Stimulated activated CD4-positive, alpha-beta T cell treated with anti-CD3 and anti-CD28 coated beads, Interleukin-4, amount 100 ng/mL, for 1 hour (primary cell): ENCODE data around the gene OBP2B.
"Not testable (repeated sequence)": the region's sequence is repeated elsewhere in the genome, so short reads cannot be mapped to it uniquely, and the experiment has no call there.

Experiments used
- DNase-seq: peaks from one replicate; pipeline ENCODE4 v3.0.0-alpha.2; 2020

OBP2B gene

GRCh38 chr9:133221177-133221809, 12.2 kb upstream of the OBP2B start:
- no peak for DNase-seq

- DNase-seq = not testable (repeated sequence)
Measured at GRCh38 chr9:133218049-133218975, 9.3 kb upstream of the OBP2B start.

GRCh38 chr9:133217333-133217988, 8.4 kb upstream of the OBP2B start:
- not testable (repeated sequence) for DNase-seq

- DNase-seq = not testable (repeated sequence)
Measured at GRCh38 chr9:133214276-133214675, 5.2 kb upstream of the OBP2B start.

- DNase-seq = no peak
Measured at GRCh38 chr9:133210609-133211008, 1.6 kb upstream of the OBP2B start.

GRCh38 chr9:133210202-133210532, 1.1 kb upstream of the OBP2B start:
- DNase-seq = no peak

GRCh38 chr9:133209327-133210201, 514 bp upstream of the OBP2B start:
- not testable (repeated sequence) for DNase-seq

- not testable (repeated sequence) for DNase-seq
Measured at GRCh38 chr9:133208171-133208879, 725 bp downstream of the OBP2B start.

DNA sequence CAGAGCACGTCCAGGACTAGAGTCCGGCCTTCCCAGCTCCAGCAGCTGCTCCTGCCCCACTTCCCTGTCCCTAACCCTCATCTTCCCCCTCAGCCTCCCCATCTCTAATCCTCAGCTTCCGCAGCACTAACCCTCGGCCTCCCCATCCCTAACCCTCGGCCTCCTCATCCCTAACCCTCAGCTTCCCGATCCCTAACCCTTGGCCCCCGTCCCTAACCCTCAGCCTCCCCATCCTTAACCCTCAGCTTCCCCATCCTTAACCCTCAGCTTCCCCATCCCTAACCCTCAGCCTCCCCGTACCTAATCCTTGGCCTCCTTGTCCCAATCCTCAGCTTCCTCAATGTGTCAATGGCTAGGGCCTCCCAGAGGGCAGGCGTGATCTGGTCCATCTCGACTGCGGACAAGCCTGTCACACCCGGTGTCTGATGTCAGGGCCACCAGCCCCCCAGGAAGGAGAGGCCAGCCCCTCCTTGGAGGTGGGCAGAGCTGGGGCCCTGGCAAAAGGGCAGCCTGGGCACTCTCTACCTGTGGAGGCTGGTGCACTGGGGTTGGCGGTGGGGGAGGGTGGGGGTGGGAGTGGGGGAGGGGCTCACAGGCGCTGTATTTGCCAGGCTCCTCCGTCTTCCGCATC, 1.4 kb downstream of the OBP2B start:
- no peak for DNase-seq

DNA sequence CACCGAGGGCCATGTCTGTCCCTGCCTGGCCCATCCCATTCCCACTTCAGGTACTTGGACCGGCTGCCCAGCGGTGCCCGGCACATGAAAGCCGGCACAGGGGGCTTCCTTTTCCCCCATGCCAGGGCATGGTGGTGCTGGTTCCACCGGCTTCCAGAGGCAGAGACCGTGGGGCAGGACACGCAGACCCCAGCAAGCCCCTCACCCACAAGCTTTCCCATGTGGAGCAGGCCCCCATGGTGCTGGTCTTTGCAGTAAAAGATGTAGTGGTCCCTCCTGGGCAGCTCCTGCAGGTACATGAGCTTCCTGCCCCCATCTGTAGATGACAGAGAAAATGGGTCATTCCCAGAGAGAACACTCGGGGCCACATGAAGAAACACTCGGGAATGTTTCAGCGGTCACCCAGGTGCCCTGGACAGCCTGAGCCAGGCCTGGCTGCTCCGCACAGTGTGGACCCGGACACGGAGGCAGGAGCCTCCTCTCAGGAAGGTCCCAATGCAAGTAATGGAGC, 2.0 kb downstream of the OBP2B start:
- no peak for DNase-seq

DNA sequence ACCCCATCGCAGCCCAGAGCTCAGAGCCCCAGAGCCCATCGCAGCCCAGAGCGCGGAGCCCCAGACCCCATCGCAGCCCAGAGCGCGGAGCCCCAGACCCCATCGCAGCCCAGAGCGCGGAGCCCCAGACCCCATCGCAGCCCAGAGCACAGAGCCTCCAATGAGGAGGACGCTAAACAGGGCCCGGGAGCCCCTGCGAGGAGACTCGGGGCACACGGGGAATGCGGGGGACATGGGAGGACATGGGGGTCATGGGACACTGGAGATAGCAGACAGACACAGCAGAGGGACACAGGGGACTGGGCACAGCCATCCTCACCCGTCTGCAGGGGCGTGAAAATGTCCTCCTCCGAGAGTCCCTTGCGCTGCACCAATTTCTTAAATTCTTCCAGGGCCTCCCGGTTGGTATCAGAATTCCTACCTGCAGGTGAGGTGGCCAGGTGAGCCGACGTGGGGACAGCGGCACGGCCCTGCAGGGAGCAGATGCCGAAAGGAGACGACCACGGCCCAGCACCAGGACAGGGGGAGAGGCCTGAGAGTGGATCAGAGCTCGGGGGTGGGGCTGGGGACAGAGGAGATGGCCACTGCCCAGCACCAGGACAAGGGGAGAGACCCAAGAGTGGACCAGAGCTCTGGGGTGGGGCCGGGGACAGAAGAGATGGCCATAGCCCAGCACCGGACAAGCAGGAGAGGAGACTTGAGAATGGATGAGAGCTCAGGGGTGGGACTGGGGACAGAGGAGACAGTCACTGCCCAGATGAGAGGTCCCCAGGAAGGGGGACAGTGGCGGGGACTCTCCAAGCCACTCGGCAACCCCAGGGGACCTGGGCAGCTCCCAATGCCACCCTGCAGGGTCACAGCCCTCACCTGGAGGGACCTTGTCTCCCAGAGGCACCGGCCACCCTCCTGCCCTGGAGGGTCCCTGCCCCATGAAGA, 2.8 kb downstream of the OBP2B start:
- DNase-seq = no peak

GRCh38 chr9:133205481-133205887, 3.6 kb downstream of the OBP2B start:
- not testable (repeated sequence) for DNase-seq

- no peak for DNase-seq
Measured at GRCh38 chr9:133204993-133205336, 4.1 kb downstream of the OBP2B start.

- no peak for DNase-seq
Measured at GRCh38 chr9:133204335-133204992, 4.6 kb downstream of the OBP2B start.

DNA sequence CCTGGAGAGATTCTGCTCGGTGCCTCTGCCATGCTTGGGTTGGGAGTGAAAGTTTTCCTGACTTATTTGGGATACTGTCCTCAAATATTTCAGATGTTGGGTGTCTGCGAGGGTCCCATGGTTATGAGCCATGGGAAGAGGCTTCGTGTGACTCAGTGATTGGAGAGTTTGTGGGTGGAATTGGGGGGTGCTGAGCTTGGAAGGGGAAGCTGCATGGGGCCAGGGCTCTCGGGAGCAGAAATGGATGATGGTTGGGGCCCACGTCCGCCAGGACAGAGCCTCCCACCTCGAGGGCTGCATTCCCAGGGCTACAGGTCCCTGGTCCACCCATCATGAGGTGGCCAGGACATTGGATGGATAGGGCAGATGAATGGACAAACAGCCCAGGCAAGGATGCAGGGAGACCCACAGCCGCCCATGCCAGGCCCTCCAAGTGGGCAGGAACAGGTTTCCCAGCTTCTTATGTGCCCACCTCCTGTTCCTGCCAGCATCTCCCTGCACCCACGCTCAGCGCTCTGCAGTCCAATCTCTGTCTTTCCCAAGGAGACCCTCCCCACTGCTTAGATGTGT, 5.5 kb downstream of the OBP2B start:
- no peak for DNase-seq

GRCh38 chr9:133202688-133203453, 6.2 kb downstream of the OBP2B start:
- no peak for DNase-seq

GRCh38 chr9:133202145-133202513, 6.9 kb downstream of the OBP2B start:
- no peak for DNase-seq

DNA sequence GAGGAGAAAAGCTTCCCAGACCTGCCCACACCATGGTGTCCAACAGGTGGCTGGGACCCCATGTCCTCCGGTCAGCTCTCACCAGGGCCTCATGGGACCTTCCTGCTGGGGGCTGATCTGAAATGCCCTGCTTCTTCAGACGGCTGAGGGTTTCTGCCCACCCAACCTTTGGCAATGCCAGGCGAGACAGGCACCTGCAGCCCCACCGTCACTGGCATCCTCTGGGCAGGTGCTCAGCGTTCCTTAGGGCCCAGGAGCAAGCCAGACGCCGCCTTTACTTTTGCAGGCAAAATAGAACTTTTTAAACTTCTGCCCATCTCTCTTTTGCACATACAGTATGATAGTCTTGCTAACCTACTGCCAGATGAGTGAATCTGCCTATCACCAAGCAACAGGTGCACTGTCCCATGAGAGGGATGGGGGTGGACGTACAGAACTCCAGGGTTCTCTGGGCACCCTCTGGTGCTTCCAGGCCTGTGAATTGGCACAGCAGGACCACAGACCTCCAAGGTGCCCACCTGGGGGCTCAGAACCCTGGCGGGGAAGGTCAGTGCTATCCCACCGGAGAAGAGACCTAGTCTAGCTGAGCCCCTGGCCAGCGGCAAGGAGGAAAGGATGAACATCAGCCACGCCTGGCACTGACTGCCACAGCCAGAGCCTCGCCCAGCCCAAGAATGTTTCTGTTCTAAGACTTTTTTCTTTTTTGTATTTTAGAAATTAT, 7.5 kb downstream of the OBP2B start:
- no peak for DNase-seq
